Measurements from ENCODE around the gene ADD1. TPM values are rescaled to one million over a fixed set of nuclear protein-coding genes. Genes with fewer than 3 reads are reported as not detected.
"Not testable (repeated sequence)": the region's sequence is repeated elsewhere in the genome, so short reads cannot be mapped to it uniquely, and the experiment has no call there.

Gene ADD1
- total and polyA plus RNA-seq, 2 donors from 2014 or later, result 232 to 313 TPM

DNA sequence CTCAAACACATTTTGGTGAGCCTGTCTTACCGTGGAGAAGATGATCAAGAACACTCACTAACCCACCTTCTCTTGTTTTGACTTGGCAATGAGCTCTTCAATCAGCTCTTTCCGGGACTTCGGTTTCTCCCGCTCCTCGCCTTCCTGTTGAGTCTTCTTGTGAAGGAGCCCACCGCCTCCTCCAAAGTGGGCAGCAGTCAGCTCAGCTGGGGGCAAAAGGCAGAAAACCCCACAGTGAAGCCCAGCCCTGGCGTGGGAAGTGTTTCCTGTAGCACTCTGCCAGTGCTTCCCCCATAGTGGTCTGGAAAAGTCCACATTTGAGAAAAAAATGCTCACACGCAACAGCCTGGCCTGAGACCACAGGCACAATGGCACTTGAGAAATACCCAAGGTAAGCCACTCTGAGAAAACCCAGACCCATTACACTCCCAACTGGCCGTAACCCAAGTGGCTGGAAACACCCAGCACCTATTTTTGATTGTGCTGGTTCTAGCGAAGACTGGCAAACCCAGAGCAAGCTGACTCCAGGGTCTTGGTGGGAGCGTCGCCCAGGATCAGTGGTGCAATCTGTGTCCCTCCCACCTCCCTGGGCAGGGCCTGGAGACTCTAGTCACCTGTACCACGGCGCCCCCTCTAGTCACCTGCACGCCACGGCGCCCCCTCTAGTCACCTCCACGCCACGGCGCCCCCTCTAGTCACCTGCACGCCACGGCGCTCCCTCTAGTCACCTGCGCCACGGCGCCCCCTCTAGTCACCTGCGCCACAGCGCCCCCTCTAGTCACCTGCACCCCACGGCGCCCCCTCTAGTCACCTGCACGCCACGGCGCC, 110.9 kb downstream of the ADD1 start:
- H3K36me3 ChIP-seq (ENCODE audit: control insufficient read depth in 2 of 3, insufficient read depth in 3 of 3, low read length in 3 of 3), result peaks cover 9 to 50% (median 40%) of the 10 kb centered on the region in 3 donors
- no peak overlapping the region for H3K27ac ChIP-seq (ENCODE audit: low read depth in 2 of 2, low read length in 2 of 2)
- no peaks in the 10 kb centered on the region for H3K9me3 ChIP-seq (ENCODE audit: control insufficient read depth in 2 of 3, insufficient read depth in 1 of 3, low read length in 3 of 3)
- TF ChIP-seq CTCF (IDR thresholded peaks at IDR 0.05; ENCODE audit: borderline replicate concordance, extremely low read depth, insufficient read depth), result no peak
- intact Hi-C loops (cut with DNase I), result no loop called here
- no peak overlapping the region for H3K4me3 ChIP-seq (ENCODE audit: low read length in 3 of 3)
- FAIRE-seq, result no peak
- H3K27me3 ChIP-seq (ENCODE audit: control insufficient read depth, insufficient read depth, low read length), result no peaks in the 10 kb centered on the region
- peaks cover 0 to 9% (median 0%) of the 10 kb centered on the region in 3 donors for H3K4me1 ChIP-seq (ENCODE audit: control insufficient read depth in 2 of 3, insufficient read depth in 2 of 3, low read depth in 1 of 3, low read length in 3 of 3)
- H3K9ac ChIP-seq (ENCODE audit: low read length in 3 of 3), result no peak overlapping the region
- DNase-seq, result peak in 1 of 5 donors; percentile 43

- not testable (repeated sequence) for FAIRE-seq
Observed at GRCh38 chr4:2955186-2956044, 111.8 kb downstream of the ADD1 start.

DNA sequence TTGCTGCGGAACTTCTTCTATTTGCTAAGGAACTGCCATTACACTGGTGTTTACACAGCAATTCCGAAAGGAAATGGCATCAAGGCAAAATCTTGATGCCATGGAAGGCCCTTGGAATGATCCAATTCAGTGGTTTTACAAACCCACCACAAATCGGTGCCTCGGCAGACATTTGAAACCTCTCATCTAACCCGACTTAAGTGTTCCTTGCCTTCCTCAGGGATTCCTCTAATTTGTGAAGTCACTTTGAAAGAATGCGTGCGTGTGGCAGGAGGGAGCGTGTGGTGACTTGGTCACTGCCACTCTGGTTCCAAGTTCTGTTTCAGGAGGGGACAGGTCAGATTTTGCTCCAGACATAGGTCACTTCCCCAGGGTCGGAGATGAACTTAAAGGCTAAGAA, 114.8 kb downstream of the ADD1 start:
- TF ChIP-seq CTCF (IDR thresholded peaks at IDR 0.05; ENCODE audit: borderline replicate concordance, extremely low read depth, insufficient read depth), result no peak
- no peaks in the 10 kb centered on the region for H3K27me3 ChIP-seq (ENCODE audit: control insufficient read depth, insufficient read depth, low read length)
- no peak overlapping the region for H3K4me3 ChIP-seq (ENCODE audit: low read length in 3 of 3)
- peaks cover 7 to 23% (median 13%) of the 10 kb centered on the region in 3 donors for H3K36me3 ChIP-seq (ENCODE audit: control insufficient read depth in 2 of 3, insufficient read depth in 3 of 3, low read length in 3 of 3)
- H3K9me3 ChIP-seq (ENCODE audit: control insufficient read depth in 2 of 3, insufficient read depth in 1 of 3, low read length in 3 of 3), result no peaks in the 10 kb centered on the region
- H3K27ac ChIP-seq (ENCODE audit: low read depth in 2 of 2, low read length in 2 of 2), result no peak overlapping the region
- H3K9ac ChIP-seq (ENCODE audit: low read length in 3 of 3), result no peak overlapping the region
- FAIRE-seq (no peak), DNase-seq (peak in 2 of 5 donors; percentile 52 to 53)
- H3K4me1 ChIP-seq (ENCODE audit: control insufficient read depth in 2 of 3, insufficient read depth in 2 of 3, low read depth in 1 of 3, low read length in 3 of 3), result peaks cover 0 to 14% (median 12%) of the 10 kb centered on the region in 3 donors
- intact Hi-C loops (cut with DNase I), result no loop called here

More at GRCh38 chr4:2955186-2956044, 111.8 kb downstream of the ADD1 start:
- H3K4me1 ChIP-seq (ENCODE audit: control insufficient read depth in 2 of 3, insufficient read depth in 2 of 3, low read depth in 1 of 3, low read length in 3 of 3); H3K27ac ChIP-seq (ENCODE audit: low read depth in 2 of 2, low read length in 2 of 2); intact Hi-C loops (cut with DNase I); H3K9ac ChIP-seq (ENCODE audit: low read length in 3 of 3); DNase-seq; H3K9me3 ChIP-seq (ENCODE audit: control insufficient read depth in 2 of 3, insufficient read depth in 1 of 3, low read length in 3 of 3); H3K4me3 ChIP-seq (ENCODE audit: low read length in 3 of 3); H3K27me3 ChIP-seq (ENCODE audit: control insufficient read depth, insufficient read depth, low read length): not testable (repeated sequence)
- peaks cover 7 to 42% (median 32%) of the 10 kb centered on the region in 3 donors for H3K36me3 ChIP-seq (ENCODE audit: control insufficient read depth in 2 of 3, insufficient read depth in 3 of 3, low read length in 3 of 3)

DNA sequence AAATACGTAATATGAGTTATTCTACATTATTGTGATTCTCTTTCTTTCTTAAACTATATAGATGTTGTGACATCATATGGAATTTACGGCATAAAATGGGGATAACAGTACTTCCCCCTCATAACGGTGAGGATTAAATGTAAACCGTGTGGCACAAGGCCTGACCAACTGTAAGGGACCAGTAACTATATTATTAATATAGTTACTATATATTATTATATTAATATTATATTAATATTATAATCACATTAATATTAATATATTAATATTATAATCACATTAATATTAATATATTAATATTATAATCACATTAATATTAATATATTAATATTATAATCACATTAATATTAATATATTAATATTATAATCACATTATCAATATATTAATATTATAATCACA, 116.8 kb downstream of the ADD1 start:
- Histone ChIP-seq H3K4me1 (ENCODE audit: control insufficient read depth in 2 of 3, insufficient read depth in 2 of 3, low read depth in 1 of 3, low read length in 3 of 3) (peaks cover 0 to 19% (median 11%) of the 10 kb centered on the region in 3 donors), H3K36me3 (ENCODE audit: control insufficient read depth in 2 of 3, insufficient read depth in 3 of 3, low read length in 3 of 3) (peaks cover 7 to 17% (median 13%) of the 10 kb centered on the region in 3 donors)
- DNase-seq; H3K4me3 ChIP-seq (ENCODE audit: low read length in 3 of 3); H3K27me3 ChIP-seq (ENCODE audit: control insufficient read depth, insufficient read depth, low read length); intact Hi-C loops (cut with DNase I); H3K27ac ChIP-seq (ENCODE audit: low read depth in 2 of 2, low read length in 2 of 2); FAIRE-seq; H3K9me3 ChIP-seq (ENCODE audit: control insufficient read depth in 2 of 3, insufficient read depth in 1 of 3, low read length in 3 of 3); H3K9ac ChIP-seq (ENCODE audit: low read length in 3 of 3): not testable (repeated sequence)
